HG03280 (cell line): ENCODE results near the gene CXXC5.
"Not testable (repeated sequence)": the region's sequence is repeated elsewhere in the genome, so short reads cannot be mapped to it uniquely, and the experiment has no call there.

Experiments
- ATAC-seq: cut with Tn5 transposase; IDR thresholded peaks from one replicate; pipeline ENCODE4 v1.9.1; 2021; ENCODE audit warnings: mild to moderate bottlenecking, moderate library complexity; ENCODE audit not compliant: unreplicated experiment

CXXC5 gene

DNA sequence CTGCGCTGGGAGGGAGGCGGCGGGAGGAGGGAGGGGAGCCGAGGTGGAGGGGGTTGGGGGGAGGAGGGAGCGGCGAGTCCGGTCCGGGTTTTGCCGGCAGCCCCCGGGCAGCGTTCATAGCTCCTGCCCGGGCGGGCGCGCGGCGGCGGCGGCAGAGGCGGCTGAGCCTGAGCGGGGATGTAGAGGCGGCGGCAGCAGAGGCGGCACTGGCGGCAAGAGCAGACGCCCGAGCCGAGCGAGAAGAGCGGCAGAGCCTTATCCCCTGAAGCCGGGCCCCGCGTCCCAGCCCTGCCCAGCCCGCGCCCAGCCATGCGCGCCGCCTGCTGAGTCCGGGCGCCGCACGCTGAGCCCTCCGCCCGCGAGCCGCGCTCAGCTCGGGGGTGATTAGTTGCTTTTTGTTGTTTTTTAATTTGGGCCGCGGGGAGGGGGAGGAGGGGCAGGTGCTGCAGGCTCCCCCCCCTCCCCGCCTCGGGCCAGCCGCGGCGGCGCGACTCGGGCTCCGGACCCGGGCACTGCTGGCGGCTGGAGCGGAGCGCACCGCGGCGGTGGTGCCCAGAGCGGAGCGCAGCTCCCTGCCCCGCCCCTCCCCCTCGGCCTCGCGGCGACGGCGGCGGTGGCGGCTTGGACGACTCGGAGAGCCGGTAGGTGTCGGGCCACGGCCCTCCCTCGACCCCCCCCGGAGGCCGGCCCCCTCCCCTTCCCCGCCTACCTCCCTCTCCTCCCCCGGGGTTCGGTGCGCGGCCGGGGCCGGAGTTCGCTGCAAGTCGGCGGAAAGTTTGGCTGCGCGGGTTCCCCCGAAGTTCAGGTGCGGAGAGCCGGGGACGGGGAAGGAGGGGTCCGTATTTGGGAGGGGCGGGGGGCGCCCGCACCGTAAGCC is at the start of gene CXXC5:
CXXC5 (plus strand) TSS at position 145 of the 877 bp plus-strand sequence. CDS start 32,175 bp downstream, outside the sequence.
- peak; percentile 33 for ATAC-seq

DNA sequence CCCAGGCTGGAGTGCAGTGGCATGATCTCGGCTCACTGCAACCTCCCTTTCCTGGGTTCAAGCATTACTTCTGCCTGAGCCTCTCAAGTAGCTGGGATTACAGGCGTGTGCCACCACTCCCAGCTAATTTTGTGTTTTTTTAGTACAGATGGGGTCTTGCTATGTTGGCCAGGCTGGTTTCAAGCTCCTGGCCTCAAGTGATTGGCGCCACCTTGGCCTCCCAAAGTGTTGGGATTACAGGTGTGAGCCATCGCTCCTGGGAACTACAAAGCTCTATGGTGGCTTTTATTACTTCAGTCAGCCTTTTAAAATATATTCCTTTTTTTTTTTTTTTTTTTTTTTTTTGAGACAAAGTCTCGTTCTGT is 49.6 kb upstream of the CXXC5 start:
- ATAC-seq: not testable (repeated sequence)

DNA sequence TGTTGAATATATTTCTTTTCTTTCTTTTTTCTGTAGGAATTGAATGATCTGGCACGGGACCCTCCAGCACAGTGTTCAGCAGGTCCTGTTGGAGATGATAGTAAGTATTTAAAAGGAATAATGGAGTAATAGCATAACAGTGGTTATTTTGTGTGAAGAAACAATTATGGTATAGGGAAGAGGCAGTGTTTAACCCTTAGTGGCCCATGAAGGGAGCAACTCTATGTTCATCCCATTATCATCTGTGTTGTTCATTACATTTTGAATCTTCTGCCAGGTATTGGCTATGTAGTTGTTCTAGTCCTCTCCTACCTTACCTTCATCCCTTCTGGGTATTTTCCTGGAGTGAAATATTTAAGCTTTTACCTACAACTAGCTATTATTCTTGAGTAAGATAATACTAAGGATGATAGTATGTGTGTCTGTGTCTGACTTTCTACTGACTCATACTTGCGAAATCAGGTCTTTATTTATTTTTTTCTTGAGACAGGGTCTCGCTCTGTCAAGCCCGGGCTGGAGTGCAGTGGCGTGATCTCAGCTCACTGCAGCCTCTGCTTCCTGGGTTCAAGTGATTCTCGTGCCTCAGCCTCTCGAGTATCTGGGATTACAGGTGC is 47.7 kb upstream of the CXXC5 start:
- no peak for ATAC-seq

DNA sequence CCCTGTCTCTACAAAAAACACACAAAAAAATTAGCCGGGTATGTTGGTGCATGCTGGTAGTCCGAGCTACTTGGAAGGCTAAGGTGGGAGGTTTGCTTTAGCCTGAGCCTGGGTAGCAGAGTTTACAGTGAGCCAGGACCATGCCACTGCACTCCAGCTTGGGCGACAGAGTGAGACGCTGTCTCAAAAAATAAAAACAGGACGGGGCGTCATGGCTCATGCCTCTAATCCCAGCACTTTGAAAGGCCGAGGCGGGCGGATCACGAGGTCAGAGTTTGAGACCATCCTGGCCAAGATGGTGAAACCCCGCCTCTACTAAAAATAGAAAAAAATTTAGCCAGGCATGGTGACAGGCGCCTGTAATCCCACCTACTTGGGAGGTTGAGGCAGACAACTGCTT is 46.7 kb upstream of the CXXC5 start:
- no peak for ATAC-seq

DNA sequence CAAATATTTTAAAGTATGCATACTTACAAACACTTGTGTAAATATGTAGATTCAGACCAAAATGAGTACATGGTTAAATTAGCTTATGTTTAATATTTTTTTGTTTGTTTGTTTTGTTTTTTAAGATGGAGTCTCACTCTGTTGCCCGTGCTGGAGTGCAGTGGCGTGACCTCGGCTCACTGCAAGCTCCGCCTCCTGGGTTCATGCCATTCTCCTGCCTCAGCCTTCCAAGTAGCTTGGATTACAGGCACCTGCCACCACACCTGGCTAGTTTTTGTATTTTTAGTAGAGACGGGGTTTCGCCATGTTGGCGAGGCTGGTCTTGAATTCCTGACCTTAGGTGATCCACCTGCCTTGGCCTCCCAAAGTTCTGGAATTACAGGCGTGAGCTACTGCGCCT is 46.2 kb upstream of the CXXC5 start:
- ATAC-seq: not testable (repeated sequence)

DNA sequence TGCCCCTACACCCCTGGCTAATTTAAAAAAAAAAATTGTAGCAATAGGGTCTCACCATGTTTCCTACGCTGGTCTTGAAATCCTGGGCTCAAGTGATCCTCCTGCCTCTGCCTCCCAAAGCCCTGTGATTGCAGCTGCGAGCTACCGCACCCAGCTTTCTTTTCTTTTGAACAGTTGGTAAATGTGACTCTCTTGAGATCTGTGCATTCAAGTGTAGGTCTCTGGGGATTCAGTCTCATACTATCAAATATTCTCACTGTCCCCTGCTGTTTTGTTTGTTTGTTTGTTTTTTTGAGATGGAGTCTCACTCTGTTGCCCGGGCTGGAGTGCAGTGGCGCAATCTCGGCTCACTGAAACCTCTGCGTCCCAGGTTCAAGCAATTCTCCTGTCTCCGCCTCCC is 42.3 kb upstream of the CXXC5 start:
- no peak for ATAC-seq

DNA sequence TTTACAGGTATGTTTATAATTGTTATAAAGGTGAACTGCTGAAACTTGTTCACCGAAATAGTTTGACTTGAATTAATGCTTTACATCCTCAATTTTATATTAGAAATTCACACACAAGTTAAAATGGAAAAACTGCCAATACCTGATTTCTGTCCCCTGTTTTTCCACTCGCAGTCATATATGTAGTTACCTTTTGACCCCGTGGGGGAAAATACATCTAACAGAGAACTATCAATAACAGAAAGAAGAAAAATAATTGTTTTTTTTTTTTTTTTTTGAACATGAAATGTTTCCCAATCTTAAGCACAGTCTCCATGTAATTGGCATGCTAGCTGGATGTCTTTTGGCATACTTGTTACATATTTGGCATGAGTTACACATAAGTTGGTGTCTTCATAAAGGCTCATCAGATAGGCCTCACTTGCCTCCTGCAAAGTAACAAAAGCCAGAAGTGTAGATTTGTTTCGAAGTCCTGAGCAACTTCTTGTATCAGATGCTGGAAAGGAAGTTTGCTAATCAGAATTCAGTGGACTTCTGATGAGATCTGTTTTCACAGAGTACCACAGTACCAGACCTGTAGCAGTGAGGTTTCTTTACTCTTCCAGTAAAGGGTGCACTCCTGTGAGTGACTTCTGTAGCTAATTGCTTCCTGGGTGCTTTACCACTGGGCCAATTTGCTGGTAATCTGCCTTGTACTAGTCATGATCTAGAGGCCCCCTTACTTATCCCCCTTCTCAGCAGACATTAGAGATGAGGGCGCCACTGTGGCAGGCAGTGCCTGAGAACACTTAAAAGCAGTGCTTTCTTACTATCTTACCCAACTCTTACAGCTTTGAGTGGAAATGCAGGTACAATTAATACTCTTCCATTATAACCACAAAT is 36.2 kb upstream of the CXXC5 start:
- ATAC-seq: no peak

DNA sequence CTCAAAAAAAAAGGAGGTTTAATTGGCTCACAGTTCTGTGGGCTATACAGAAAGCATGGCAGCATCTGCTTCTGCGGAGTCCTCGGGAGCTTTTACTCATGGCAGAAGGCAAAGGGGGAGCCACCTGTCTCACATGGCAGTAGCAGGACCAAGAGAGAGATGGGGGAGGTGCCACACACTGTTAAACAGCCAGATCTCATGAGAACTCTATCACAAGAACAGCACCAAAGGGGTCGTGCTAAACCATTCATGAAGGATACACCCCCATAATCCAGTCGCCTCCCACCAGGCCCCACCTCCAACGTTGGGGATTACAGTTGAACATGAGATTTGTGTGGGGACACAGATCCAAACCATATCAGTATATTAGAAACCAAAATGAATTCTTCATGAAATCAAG is 28.3 kb upstream of the CXXC5 start:
- no peak for ATAC-seq

DNA sequence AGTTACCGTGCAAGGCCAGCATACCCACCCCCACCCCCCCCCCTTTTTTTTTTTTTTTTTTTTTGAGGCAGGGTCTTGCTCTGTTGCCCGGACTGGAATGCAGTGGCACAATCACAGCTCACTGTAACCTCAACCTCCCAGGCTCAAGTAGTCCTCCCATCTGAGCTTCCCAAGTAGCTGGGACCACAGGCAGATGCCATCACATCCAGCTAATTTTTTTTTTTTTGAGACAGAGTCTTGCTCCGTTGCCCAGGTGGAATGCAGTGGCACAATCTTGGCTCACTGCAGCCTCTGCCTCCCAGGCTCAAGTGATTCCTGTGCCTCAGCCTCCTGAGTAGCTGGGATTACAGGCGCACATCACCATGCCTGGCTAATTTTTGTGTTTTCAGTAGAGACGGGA is 22.8 kb upstream of the CXXC5 start:
- ATAC-seq: not testable (repeated sequence)

DNA sequence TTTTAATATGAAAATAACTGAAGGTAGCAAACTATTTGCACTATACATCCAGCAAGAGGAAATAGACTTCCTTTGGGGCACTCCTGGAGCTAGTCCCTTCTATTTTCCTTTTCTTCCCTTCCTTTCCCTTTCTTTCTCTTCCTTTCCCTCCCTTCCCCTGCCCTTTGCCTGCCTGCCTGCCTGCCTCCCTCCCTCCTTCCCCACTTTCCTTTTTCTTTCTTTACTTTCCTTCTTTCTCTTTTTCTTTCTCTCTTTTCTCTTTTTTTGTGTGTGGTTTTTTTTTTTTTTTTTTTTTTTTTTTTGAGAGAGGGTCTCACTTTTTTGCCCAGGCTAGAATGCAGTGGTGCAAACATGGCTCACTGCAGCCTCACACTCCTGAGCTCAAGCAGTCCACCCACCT is 17.3 kb upstream of the CXXC5 start:
- ATAC-seq: no peak

DNA sequence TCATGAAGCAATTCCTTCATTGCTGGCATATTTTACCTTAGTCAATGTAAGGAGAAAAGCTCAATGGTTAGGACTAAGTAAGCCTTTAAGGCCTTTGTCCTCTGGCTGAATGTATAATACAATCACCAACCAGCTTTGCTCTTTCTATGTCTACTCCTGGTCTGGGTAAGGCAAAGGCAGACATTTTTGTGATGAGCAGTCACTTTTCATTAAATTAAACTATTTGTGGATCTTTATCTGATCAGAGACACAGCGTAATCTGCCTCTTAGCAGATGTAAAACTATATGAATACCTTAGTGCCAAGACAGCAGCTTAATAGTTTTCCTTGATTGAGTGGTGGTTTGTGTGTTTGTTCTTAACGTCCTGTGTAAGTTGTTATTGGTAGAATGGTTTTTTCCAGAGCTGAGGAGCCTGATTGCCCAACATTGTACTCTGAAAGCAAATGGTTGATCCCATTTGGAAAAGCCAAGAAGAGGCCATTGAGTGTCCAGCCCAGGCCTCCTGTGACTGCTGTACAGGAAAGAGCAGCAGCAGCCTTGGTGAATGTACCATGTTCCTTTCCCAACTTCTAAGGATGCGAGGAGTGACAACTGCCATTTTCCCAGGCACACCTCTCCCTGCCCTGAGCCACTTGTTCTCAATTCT is 16.5 kb upstream of the CXXC5 start:
- ATAC-seq: no peak

DNA sequence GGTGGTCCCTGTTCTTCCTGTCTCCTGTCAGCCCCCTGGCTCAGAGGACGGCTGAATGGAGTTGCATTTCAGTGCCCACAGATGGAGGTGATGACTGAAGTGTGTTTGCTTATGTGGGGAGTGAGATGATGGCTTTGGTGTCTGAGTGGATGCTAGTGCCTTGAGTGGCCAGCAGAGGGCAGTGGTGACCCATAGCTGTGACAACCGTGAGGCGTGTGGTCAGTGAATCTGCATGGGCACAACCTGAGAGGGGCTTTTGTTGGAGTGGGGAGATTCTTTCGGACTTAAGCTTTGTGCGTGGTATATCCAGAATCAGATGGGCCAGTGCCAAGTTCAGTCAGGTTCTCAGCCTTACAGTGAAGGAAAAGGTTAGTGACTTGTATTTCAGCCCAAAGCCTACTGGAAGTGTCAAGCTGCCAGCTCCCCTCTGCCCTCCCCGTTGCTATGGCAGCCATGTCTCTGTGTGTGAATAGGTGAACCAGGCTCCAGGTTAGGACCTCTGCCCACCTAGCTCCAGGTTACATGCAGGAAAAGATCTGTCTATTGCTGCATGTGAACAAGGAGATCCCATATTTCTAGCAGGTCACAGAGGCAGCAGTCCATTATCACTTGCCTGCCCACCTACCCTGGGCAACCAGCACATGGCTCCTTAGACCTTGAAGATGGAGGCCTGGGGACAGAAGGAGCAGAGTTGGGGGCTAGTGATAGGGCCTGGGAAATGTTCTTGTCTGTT is 14.7 kb upstream of the CXXC5 start:
- peak; percentile 31 for ATAC-seq

DNA sequence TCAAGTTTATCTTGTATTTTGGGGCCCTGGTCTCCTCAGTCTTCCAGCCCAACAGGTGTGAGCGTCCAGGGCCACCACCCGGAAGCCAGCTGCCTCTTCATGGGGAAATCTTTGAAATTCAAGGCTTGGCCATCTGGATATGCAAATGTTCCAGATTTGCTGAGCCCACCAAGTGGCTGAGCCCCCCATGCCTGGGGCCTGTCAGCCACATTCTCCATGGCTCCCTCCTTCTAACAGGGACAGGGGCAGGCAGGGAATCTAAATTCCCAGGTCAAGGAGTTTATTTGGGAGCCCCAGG is 14.2 kb upstream of the CXXC5 start:
- no peak for ATAC-seq

DNA sequence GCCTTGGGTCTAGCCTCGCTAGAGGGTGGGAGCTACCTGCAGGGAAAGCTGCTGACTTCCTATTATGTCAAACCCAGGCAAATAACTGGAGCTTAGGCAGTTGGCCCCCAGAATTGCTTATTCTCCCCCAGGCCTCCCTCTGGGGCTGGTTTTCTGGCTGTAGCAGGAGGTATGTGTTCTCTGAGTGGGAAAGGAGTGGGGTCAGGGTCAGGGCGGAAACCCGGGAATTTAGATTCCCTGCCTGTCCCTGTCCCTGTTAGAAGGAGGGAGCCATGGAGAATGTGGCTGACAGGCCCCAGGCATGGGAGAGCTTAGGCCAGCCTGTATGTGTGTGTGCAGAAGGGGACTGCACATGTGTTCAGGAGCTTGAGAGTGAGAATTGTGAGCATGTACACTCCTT is 13.6 kb upstream of the CXXC5 start:
- ATAC-seq: no peak

DNA sequence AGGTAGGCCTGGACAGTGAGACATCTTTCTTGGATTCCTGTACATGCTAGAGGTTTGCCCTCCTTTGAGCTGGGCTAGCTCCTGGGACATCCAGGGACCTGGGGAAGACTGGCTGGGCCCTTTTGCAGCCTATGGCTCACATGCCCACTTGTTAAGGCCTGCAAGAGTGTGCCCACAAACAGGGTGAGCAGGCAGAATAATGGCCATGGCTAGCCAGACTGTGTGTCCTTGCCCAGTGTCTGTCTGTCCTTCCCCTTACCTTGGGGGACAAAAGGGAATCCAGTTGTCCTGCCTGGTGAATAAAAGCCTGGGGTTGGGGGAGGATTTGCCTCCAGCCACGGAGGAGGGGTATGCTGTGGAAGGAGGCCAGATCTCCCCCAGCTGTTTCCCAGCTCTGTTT is 13.0 kb upstream of the CXXC5 start:
- no peak for ATAC-seq

DNA sequence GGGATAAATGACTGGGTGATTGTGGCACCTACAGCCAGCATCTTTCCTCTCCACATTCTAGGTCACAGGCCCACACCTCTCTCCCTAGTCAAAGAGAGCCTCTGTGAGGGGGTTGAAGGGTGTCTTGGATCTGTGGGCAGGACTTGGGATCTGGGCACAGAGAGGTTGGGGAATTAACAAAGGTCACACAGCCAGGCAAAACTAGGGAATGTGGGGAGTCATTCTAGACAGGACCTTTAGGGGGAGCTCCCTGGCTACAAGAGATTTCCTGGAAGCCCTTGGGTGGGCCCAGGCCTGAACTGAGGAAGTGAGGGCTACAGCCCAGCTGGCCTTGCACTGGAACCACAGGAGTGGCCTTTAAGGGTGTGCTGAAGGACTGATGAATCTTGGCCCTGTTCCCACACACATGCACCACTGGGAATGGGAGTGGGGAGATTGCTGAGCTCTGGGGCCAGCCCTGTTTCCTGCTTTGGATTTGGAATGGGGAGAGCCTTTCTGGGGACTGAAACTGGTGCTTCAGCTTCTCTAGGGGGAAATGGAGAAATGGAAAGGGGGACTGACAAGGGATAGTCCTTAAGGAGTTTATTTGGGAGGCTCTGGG is 12.4 kb upstream of the CXXC5 start:
- ATAC-seq: no peak

DNA sequence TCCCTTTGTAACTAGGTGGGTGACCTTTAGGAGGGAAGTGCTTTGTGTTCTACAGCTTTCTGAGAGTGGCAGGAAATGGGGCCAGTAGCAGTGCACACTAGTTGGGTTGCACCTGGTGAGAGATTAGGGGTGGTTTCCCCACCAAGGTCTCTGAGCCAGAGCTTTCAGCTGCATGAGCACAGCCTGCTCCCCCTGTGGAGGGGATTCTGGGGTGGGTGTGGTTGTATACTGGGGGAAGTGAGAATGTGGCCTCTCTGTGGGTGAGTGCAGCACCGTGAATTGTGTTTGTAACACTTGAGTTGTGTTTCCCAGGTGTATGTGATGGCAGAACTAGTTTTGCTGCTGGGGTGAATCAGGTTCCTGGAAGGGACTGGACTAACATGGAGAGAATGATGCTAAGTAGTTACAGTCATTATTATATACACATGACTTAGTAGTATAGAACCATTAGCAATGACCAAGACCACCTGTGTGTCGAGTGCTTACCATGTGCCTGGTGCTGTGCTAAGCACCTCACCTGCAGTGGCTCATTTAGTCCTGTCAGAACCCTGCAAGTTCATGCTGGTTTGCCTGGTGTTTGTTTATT is 11.8 kb upstream of the CXXC5 start:
- peak; percentile 67 for ATAC-seq

DNA sequence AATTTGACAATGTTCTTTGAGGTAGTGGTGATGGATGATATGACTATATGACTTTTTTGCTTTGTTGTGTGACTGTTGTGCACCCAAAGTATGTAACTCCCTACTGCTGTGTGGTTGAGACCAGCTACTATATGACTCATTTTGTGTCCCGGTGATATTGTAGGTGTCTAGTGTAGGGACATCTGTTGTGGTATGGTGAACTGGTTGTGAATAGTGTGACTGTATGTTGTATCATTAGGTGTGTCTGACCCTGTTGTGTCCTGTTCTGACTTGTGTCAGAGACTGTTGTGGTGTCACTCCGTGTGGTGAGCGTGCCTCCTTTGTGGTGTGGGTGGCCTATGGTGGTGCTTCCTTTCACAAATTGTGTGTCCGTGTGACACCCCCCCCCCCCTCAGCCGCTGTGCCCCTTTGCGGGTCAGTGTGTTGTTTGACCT is 11.2 kb upstream of the CXXC5 start:
- ATAC-seq: no peak

DNA sequence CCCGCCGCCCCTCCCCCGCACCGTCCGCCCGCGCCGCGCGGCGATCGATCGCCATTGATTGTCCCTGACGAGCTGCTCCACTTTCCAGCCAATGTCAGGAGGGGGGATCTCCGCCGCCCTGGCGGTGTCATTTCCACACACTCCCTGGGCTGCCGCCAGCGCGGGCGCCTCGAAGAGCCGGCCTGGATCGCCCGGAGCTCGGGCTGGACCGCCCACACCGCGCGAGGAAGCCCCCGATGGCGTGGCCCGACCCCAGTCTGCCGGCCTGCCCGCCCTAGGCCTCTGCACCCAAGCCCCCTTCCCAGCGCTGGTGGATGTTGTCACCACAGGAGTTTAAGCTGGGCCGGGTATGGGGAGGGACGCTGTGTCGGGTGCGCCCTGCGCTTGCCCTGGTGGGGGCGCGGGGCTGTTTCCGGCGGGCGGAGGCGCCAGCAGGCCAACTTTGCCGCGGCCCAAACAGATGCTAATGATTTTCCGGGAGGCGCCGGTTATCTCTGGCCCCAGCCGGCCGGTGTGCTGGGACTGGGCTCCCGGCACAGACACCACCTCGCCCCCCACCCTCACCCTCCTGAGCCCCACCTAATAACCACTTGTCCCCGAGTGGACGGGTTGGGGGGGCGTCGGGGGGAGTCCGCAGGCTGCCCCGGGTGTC is 10.6 kb upstream of the CXXC5 start:
- ATAC-seq: peak; percentile 34
